GM12875 (cell line): Measurements from ENCODE around the gene CHURC1.

Source experiments
- H3K4me3 ChIP-seq: one replicate; pipeline ENCODE4 v1.5.1; 2011; ENCODE audit warnings: low read depth, low read length, control low read depth
- CTCF ChIP-seq: IDR thresholded peaks from 2 replicates; pipeline ENCODE4 v1.5.1; 2011; ENCODE audit warnings: low read depth, mild to moderate bottlenecking, control low read depth, inconsistent platforms, low read length, moderate library complexity, borderline replicate concordance; ENCODE audit not compliant: insufficient read depth

The CHURC1 gene

GRCh38 chr14:64919215-64919614, 5.0 kb downstream of the CHURC1 start:
- no peak overlapping the region for H3K4me3 ChIP-seq
- TF ChIP-seq CTCF = no peak

- no peak for TF ChIP-seq CTCF
- H3K4me3 ChIP-seq = no peak overlapping the region
These were observed 5.4 kb downstream of the CHURC1 start for GRCh38 chr14:64919618-64920017.

GRCh38 chr14:64920465-64920864, 6.2 kb downstream of the CHURC1 start:
- TF ChIP-seq CTCF = no peak

GRCh38 chr14:64923015-64923414, 8.8 kb downstream of the CHURC1 start:
- H3K4me3 ChIP-seq = no peak overlapping the region
- TF ChIP-seq CTCF = no peak

More at GRCh38 chr14:64920465-64920864, 6.2 kb downstream of the CHURC1 start:
- H3K4me3 ChIP-seq = no peak overlapping the region

GRCh38 chr14:64926398-64926995, 12.2 kb downstream of the CHURC1 start:
- TF ChIP-seq CTCF = no peak
- no peak overlapping the region for H3K4me3 ChIP-seq

- H3K4me3 ChIP-seq = no peak overlapping the region
- no peak for TF ChIP-seq CTCF
These were observed 12.8 kb downstream of the CHURC1 start for GRCh38 chr14:64927031-64927430.

GRCh38 chr14:64928239-64929013, 14.2 kb downstream of the CHURC1 start:
- TF ChIP-seq CTCF = no peak
- H3K4me3 ChIP-seq = no peak overlapping the region
